Measurements from ENCODE around the gene MAP3K2.

Gene MAP3K2

GRCh38 chr2:127293386-127293747 lies 94.4 kb downstream of the MAP3K2 start:
- no peak for DNase-seq (ENCODE audit: low read depth in 3 of 3)

GRCh38 chr2:127288274-127288673 lies 99.5 kb downstream of the MAP3K2 start:
- DNase-seq (ENCODE audit: low read depth in 3 of 3): no peak

DNA sequence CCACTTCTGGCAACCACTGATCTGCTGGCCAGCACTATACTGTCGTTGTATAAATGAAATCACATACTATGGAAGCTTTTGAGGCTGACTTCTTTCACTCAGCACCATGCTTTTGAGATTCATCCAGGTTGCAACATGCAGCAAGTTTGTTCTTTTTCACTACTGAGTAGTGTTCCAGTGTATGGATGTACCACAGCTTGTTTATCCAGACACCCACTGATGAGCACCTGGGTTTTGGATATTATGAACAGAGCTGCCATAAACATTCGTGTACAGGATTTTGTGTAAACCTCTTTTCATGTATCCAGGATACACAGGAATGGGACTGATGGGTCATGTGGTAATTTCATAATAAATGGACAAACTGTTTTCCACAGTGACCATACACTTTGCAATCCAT lies 104.5 kb downstream of the MAP3K2 start:
- no peak for DNase-seq (ENCODE audit: low read depth in 3 of 3)

GRCh38 chr2:127280693-127281092 lies 107.1 kb downstream of the MAP3K2 start:
- DNase-seq (ENCODE audit: low read depth in 3 of 3): no peak

DNA sequence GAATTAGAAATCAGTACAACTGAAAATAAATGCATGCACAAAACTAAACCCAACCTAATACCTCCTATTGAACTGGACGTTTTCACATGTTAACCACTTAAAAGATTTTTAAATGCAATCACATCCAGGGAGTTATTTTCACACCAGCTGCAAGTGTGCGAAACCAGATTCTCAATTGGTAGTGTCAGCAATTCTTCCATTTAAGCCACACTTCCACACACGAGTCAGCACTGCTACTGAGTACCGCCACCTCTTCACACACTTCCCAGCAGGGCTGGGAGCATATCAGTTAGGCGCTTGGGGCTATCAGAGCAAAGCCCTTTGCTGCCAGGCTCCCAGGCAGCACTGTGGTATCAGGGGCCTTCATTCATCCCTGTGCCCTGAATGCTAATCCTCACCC lies 108.0 kb downstream of the MAP3K2 start:
- no peak for DNase-seq (ENCODE audit: low read depth in 3 of 3)

GRCh38 chr2:127278959-127279358 lies 108.8 kb downstream of the MAP3K2 start:
- DNase-seq (ENCODE audit: low read depth in 3 of 3): no peak

- DNase-seq (ENCODE audit: low read depth in 3 of 3): no peak
Observed at GRCh38 chr2:127277028-127277427, 110.7 kb downstream of the MAP3K2 start.

DNA sequence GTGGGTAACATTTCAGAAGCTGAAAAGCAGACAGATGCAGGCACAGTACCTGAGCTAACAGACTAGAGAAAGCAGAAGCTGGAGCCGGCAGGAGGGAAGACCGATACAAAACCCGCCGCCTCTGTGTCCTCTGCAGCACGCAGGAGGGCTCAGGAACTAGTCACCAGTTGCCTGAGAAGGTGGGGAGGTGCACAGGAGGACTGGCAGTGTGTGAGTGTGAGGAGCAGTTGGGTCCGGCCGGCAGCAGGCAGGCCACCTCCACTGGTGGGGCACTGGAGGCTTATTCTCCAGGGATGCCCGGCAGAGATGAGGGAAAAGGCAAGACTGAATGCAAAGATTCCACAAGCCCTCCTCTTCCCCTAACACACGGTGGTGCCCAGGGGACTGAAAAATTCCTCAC lies 112.0 kb downstream of the MAP3K2 start:
- DNase-seq (ENCODE audit: low read depth in 3 of 3): no peak

DNA sequence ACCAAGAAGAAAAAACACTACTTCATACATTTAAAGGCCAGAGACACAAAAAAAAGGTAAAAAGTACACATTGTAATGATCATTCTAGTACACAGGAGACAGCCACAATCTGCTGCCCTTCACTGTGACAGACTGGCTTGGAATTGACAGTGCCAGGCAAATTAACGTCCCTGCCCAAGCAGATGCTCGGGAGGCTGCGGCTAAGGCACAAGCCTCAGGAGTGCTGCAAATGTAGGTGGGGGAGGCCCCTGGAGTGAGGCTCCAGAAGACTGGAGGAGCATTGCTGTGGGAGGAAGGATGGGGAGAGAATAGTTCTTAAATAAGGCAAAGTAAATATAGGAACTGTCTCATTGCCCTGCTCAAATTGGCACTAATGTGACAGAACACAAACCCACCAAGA lies 112.4 kb downstream of the MAP3K2 start:
- DNase-seq (ENCODE audit: low read depth in 3 of 3): no peak

DNA sequence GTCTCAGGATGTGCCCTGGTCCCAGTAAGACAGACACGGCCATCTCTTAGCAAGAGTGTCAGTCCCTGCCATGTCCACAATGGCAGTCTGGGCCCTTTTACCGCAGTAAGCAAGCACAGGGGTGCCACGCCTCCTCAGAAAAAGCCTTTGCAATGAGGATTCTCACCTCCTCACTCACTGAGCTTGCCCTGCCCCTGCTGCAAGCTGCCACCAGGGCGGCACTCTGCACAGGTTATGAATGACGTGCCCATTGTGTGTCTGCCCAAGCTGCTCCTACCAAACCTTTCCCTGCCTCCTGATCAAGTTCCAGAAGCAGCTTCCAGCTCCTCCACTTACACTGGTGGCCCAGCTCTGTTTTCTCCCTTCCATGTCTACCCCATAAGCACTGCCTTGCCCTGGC lies 117.1 kb downstream of the MAP3K2 start:
- DNase-seq (ENCODE audit: low read depth in 3 of 3): no peak

GRCh38 chr2:127261804-127262406 lies 125.9 kb downstream of the MAP3K2 start:
- no peak for DNase-seq (ENCODE audit: low read depth in 3 of 3)

GRCh38 chr2:127259355-127259754 lies 128.4 kb downstream of the MAP3K2 start:
- no peak for DNase-seq (ENCODE audit: low read depth in 3 of 3)

DNA sequence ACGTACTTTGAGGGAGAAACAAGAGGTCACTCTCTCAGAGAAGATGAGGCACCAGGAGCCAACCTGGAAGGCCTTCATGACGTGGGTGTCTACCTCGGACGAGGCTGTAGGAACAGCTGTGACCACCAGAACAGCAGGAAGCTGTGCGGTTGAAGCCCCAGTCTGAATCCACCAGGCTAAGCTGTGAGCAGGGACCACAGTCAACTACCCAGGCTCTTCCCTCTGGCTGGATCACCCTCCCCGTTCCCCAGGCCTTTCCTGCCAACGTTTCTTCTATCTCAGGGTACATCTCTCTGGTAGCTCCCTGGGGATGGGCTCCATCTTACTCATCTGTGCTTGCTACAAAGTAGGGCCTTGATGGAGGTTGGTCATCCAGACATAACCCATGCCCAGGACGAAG lies 130.9 kb downstream of the MAP3K2 start:
- no peak for DNase-seq (ENCODE audit: low read depth in 3 of 3)

- no peak for DNase-seq (ENCODE audit: low read depth in 3 of 3)
Observed at GRCh38 chr2:127256381-127256780, 131.4 kb downstream of the MAP3K2 start.

DNA sequence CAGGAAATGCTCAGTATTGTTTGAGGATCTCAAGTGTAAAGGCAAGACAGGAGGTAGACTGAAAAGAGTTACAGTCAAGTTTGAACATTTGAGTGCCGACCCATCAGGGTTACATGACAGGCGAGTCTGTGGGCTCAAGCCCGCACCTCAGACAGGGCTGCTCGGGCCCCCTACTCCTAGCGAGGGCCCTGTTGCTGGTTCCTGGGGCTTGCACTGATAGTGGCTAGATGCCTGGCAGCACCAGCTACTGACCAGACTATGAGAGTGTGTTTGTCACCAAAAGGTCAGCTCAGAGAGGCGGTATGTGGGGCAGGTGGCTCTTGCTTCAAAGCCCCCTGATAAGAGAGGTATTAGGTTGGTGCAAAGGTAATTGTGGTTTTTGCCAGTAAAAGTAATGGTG lies 132.1 kb downstream of the MAP3K2 start:
- no peak for DNase-seq (ENCODE audit: low read depth in 3 of 3)

DNA sequence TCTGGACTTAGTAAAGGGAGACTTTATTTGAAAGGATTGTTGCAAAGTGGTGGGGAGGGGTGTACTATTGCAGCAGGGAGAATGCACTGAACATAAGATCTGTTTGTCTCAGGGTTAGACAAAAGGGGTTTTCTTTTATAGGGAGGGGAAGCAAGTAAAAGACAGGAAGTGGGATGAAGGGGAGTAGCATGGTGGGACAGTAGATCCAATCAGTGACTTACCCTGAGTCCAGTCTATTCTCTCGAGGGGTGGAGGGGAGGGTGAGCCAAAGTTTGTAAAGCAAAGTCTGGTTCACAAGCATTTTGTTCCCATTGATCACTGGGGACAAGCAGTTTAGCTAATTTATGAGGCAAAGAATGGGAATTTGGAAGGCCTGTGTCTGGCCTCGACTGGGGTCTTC lies 132.6 kb downstream of the MAP3K2 start:
- no peak for DNase-seq (ENCODE audit: low read depth in 3 of 3)

DNA sequence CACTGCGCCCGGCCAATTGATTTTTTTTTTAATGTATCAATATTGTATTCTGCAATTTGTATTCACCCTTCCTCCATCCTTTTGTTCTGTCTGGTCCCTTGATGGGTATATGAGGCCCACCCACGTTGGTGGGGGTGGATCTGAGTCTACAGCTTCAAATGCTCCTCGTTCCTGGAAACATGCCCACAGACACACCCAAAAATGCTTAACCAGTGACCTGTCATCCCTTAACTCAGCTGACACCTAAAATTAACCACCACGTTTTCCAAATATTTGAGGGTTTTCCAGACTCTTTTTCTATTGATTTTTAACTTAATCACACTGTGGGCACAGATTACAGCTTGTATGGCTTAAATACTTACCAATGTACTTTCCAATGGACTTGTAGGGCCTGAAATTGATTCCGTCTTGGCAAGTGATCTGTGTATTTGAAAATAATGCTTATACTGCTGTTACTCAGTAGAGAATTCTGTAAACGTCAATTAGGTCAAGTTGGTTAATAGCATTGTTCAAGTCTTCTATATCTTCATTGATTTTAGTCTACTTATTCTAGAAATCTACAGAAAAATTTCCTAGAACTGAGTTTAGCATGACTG lies 133.3 kb downstream of the MAP3K2 start:
- no peak for DNase-seq (ENCODE audit: low read depth in 3 of 3)
